Raji (cell line): Measurements from ENCODE around the gene BIK.

ENCODE experiments used
- POLR2A ChIP-seq: IDR thresholded peaks from 2 replicates; pipeline ENCODE4 v1.6.1; 2011; ENCODE audit warnings: low read depth, low read length, control low read depth; ENCODE audit not compliant: insufficient read depth

BIK gene

GRCh38 chr22:43148581-43148980 is 38.0 kb downstream of the BIK start:
- no peak for TF ChIP-seq POLR2A

GRCh38 chr22:43150731-43151206 is 40.2 kb downstream of the BIK start:
- no peak for TF ChIP-seq POLR2A

- TF ChIP-seq POLR2A: peak; percentile 47; the same call in 1 of the 2 replicates
Observed at GRCh38 chr22:43151251-43152002, 40.9 kb downstream of the BIK start, which contains the start of gene TSPO. TSPO (plus strand) TSS chr22:43151559; CDS start chr22:43159239, 7,680 bp downstream.

GRCh38 chr22:43152003-43152356 is 41.4 kb downstream of the BIK start:
- TF ChIP-seq POLR2A: 0 out of 2 replicates have a peak, but pooled peaks have one; percentile 18

- no peak for TF ChIP-seq POLR2A
Observed at GRCh38 chr22:43152357-43153071, 42.0 kb downstream of the BIK start.

GRCh38 chr22:43153899-43154298 is 43.3 kb downstream of the BIK start:
- no peak for TF ChIP-seq POLR2A

- TF ChIP-seq POLR2A: no peak
Observed at GRCh38 chr22:43154887-43155536, 44.5 kb downstream of the BIK start.

- TF ChIP-seq POLR2A: no peak
Observed at GRCh38 chr22:43155789-43156188, 45.2 kb downstream of the BIK start.

GRCh38 chr22:43156413-43156812 is 45.9 kb downstream of the BIK start:
- no peak for TF ChIP-seq POLR2A

- no peak for TF ChIP-seq POLR2A
Observed at GRCh38 chr22:43157874-43158546, 47.5 kb downstream of the BIK start.

- no peak for TF ChIP-seq POLR2A
Observed at GRCh38 chr22:43158778-43159483, 48.4 kb downstream of the BIK start.

- no peak for TF ChIP-seq POLR2A
Observed at GRCh38 chr22:43159484-43160178, 49.1 kb downstream of the BIK start.

- TF ChIP-seq POLR2A: no peak
Observed at GRCh38 chr22:43160497-43161126, 50.1 kb downstream of the BIK start.
